ENCODE data around the gene G3BP1.

The G3BP1 gene

DNA sequence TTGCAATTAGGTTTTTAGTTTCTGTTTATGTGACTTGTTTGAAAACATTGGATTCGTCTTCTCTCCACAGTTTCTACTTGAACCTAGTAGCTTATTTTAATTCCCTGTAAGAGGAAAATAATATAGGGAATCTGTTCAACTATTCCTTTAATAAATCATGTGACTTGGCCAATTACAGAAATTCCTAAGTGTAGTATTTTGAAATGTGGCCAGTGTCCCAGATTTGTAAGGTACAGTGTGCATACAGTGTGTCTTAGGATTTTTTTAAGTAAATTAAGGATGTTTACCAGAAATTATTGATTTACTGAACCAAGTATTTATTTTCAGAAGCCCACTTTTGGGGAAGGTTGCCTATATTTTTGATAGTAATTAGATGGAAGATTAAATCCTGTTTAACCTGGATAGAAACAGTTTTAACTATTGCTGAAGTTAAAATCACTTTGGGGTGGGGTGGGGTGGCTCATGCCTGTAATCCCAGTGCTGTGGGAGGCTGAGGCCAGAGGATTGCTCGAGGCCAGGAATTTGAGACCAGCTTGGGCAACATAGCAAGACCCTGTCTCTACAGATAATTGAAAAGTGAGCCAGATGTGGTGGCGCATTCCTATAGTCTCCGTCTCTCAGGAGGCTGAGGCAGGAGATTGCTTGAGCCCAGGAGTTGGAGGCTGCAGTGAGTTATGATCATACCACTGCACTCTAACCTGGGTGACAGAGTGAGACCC lies 36.9 kb downstream of the G3BP1 start:
- TF ChIP-seq, protein P1, sequence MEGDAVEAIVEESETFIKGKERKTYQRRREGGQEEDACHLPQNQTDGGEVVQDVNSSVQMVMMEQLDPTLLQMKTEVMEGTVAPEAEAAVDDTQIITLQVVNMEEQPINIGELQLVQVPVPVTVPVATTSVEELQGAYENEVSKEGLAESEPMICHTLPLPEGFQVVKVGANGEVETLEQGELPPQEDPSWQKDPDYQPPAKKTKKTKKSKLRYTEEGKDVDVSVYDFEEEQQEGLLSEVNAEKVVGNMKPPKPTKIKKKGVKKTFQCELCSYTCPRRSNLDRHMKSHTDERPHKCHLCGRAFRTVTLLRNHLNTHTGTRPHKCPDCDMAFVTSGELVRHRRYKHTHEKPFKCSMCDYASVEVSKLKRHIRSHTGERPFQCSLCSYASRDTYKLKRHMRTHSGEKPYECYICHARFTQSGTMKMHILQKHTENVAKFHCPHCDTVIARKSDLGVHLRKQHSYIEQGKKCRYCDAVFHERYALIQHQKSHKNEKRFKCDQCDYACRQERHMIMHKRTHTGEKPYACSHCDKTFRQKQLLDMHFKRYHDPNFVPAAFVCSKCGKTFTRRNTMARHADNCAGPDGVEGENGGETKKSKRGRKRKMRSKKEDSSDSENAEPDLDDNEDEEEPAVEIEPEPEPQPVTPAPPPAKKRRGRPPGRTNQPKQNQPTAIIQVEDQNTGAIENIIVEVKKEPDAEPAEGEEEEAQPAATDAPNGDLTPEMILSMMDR (IDR thresholded peaks at IDR 0.05; ENCODE audit: low read depth, low read length, missing control alignments) = no peak
- no peak overlapping the region for H3K4me3 ChIP-seq (ENCODE audit: low read depth, low read length)
- DNase-seq (ENCODE audit: low read depth) = no peak

DNA sequence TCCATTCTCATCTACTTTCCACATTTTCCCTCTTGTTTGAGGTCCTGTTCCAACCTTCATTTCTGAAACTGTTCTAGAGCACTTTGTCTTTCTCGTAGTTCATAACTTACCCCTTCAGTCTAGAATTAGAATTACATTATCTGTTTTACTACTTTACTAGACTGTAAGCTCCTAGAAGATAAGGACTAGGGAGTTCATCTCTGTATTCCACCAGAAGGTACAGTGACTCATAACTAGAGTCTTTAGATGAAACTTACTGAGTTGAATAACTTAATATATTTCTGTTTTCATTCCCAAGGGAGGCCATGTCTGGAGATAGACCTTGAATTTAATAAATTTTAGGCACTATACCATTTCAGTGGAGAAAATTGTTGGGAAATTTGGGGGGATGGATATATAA lies 38.7 kb downstream of the G3BP1 start:
- TF ChIP-seq, protein P1 (IDR thresholded peaks at IDR 0.05; ENCODE audit: low read depth, low read length, missing control alignments) = no peak
- DNase-seq (ENCODE audit: low read depth) = no peak
- no peak overlapping the region for H3K4me3 ChIP-seq (ENCODE audit: low read depth, low read length)

DNA sequence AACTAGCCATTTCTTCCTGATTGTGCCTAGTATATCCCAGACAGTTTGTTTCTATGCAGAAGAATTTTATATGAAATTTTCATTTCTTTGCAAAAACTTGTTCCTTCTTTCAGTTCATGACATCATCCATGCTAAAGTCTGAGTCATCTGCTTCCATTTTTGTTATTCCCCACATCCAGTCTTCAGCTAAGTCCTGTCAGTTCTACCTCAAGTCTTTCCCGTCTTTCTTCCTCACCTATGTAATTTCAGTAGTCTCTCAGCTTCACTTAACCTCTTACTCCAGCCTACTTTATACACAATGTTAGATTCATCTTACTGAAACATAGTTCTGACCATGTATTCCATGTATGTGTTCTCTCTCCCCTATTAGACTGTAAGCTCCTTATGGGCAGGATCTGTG lies 39.1 kb downstream of the G3BP1 start:
- no peak overlapping the region for H3K4me3 ChIP-seq (ENCODE audit: low read depth, low read length)
- TF ChIP-seq, protein P1 (IDR thresholded peaks at IDR 0.05; ENCODE audit: low read depth, low read length, missing control alignments) = no peak
- no peak for DNase-seq (ENCODE audit: low read depth)

DNA sequence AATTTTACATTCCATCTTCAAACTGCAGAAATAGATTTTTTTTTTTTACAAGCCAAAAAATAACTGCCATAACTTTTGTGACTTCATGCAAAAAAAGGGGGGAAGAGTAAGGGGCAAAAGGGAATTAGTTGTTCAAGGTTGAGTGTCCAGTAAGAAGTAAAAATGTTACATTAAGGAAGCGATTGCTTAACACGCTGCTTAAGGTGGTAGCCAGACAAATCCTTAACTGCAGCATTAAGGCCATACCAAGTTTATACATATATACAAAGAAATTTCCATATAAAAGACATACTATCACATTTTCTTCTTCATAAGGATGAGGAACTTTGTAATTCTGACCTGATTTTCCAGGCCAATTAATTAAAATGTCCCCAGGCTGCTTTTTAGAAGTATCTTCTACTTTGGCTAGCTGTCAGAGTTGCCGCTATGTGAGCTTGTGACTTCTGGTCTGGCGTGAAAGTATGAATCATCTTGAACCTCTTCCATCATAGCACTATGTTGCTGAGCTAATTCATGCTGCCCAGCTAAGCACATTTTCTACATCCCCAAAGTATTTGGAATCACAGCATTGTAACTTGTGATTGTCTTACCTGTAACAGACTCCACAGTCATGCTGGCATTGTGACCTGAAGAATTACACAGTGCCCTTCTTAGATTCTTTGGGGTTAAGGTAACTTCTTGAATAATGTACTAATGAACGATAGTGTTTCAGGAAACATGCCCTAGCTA lies 40.0 kb downstream of the G3BP1 start:
- TF ChIP-seq, protein P1 (IDR thresholded peaks at IDR 0.05; ENCODE audit: low read depth, low read length, missing control alignments) = no peak
- H3K4me3 ChIP-seq (ENCODE audit: low read depth, low read length) = no peak overlapping the region
- no peak for DNase-seq (ENCODE audit: low read depth)

DNA sequence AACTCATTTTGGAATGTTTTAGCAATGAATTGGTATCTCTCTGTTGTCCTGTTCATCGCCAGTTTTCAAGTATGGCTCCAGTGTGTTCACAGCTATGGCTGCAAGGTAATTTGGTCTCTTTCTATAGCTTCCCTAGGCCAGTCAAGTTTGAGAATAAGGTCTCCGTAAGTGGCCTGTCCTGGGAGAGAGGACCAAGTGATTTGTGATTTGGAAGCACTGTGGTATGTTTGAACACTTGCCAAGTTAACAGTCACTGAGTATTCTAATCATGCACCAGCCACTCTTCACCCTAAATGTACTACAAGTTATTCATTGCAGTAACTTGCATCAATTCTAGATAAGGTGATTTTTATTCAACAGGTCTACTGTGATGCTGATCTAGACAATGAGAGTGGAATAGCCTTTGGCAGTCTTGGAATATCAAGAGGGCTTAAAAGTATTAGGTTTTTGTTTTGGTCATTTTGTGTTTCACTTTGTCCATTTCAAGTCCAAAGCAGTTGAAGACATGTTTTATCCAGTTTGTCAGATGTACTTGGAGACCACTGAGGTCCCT lies 41.1 kb downstream of the G3BP1 start:
- H3K4me3 ChIP-seq (ENCODE audit: low read depth, low read length) = no peak overlapping the region
- TF ChIP-seq, protein P1 (IDR thresholded peaks at IDR 0.05; ENCODE audit: low read depth, low read length, missing control alignments) = no peak
- DNase-seq (ENCODE audit: low read depth) = no peak

DNA sequence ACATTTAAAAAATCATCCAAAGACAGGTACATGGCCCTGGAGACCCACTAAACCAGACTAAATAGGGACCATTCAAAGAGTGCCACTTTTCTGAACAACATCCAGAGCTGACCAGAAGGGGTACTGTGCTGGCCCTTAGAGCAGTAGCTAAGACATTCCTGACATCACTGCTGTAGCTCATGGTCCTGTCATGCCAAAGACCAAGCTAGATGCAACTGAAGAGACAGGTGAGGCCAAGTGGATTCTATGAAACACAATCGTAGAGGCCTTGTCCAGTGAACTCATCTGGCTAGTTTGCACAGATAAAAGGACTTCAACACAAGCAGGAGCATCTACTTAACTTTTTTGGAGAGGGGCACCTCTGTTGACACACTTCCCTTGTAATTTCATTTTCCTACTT lies 43.3 kb downstream of the G3BP1 start:
- TF ChIP-seq, protein P1 (IDR thresholded peaks at IDR 0.05; ENCODE audit: low read depth, low read length, missing control alignments) = no peak
- no peak for DNase-seq (ENCODE audit: low read depth)

More for the DNA sequence above, 43.3 kb downstream of the G3BP1 start:
- H3K4me3 ChIP-seq (ENCODE audit: low read depth, low read length) = no peak overlapping the region

Data from GM12864 (cell line).